Effector memory CD4-positive, alpha-beta T cell (primary cell): ENCODE results near the gene BNIP3.

Source experiments
- DNase-seq, 3 donors: peaks; one replicate each; pipeline ENCODE4 v3.0.0-alpha.2; 2020
- H3K27ac ChIP-seq: 2 replicates; pipeline ENCODE4 v1.7.0; 2013; ENCODE audit warnings: mild to moderate bottlenecking, low read length, moderate library complexity; ENCODE audit not compliant: insufficient read depth, poor library complexity, severe bottlenecking
- H3K27me3 ChIP-seq: replicated peaks from 2 replicates; pipeline ENCODE4 v1.7.0; 2013; ENCODE audit warnings: mild to moderate bottlenecking, low read length; ENCODE audit not compliant: insufficient read depth, control insufficient read depth, poor library complexity, severe bottlenecking
- H3K36me3 ChIP-seq: 2 replicates; pipeline ENCODE4 v1.7.0; 2013; ENCODE audit warnings: mild to moderate bottlenecking, low read length, moderate library complexity; ENCODE audit not compliant: control insufficient read depth, insufficient read depth
- H3K4me1 ChIP-seq: 2 replicates; pipeline ENCODE4 v1.7.0; 2013; ENCODE audit warnings: low read length, mild to moderate bottlenecking; ENCODE audit not compliant: control insufficient read depth, insufficient read depth, poor library complexity, severe bottlenecking
- H3K4me3 ChIP-seq: 2 replicates; pipeline ENCODE4 v1.7.0; 2013; ENCODE audit warnings: low read length, low read depth, mild to moderate bottlenecking; ENCODE audit not compliant: insufficient read depth, poor library complexity, severe bottlenecking
- H3K9me3 ChIP-seq: 2 replicates; pipeline ENCODE4 v1.7.0; 2013; ENCODE audit warnings: mild to moderate bottlenecking, low read length, moderate library complexity; ENCODE audit not compliant: control insufficient read depth

The BNIP3 gene

DNA sequence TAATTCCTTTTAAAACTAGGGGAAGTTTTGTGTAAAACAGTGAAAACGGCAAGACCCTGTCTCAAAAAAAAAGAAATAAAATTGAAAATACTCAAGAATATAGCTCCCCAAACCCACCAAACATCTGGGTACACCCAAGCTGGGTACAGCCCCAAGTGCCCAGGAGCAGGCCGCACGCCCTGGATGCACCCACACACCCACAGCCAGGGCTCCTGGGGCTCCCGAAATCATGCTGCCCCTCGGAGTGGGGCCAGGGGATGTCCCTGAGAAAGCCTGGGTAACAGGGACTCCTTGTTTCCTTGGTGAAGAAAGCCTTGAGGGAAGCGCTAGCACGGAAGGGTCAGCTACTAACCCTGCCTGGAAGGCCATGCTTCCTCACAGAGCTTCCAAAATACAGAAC, 10.1 kb downstream of the BNIP3 start:
- no peaks in the 10 kb centered on the region for H3K9me3 ChIP-seq
- H3K27me3 ChIP-seq, result no peaks in the 10 kb centered on the region
- peaks cover 28% of the 10 kb centered on the region for H3K4me1 ChIP-seq
- peaks cover 26% of the 10 kb centered on the region for H3K36me3 ChIP-seq
- no peak overlapping the region for H3K4me3 ChIP-seq
- no peak overlapping the region for H3K27ac ChIP-seq
- no peak for DNase-seq

DNA sequence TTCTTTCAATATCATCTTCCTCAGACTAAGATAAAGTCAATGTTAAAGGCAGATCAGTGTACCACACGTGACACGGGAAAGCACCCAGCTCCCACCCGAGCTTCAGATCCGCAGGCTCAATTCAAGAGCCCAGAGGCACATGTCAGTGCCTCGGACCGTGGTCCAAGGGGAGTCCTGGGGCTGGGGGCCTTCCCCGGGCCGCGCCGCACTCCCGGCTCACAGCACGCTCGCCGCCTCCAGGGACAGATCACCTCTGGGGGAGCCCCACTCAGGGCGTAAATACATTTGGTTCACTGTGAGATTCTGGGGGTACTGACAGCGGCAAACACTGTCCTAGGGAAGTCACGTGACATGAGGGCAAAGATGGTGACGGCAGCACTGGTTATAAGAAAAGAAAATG, 10.8 kb downstream of the BNIP3 start:
- peaks cover 28% of the 10 kb centered on the region for H3K4me1 ChIP-seq

DNA sequence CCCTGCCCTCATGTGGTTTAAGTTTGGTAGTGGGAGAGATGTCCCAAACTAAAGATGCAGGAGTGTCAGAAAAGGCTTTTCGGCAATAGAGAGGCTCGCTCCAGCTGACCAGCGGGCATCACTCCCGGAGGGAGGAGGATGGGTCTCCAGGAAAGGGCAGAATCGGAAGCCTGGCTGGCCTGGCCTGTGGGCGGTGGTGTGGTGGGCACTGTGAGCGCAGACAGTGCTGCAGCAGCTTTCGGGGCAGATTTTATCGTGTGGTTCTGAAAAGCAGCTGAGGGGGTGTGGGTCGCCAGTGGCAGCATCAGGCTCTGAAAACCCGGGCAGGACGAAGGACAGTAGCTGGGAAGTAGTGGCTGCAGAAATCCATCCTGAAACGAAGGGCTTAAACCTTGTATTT, 12.8 kb downstream of the BNIP3 start:
- peaks cover 31% of the 10 kb centered on the region for H3K4me1 ChIP-seq
- H3K27ac ChIP-seq, result no peak overlapping the region
- no peak overlapping the region for H3K4me3 ChIP-seq
- DNase-seq, result no peak
- H3K36me3 ChIP-seq, result peaks cover 26% of the 10 kb centered on the region
- no peaks in the 10 kb centered on the region for H3K9me3 ChIP-seq
- H3K27me3 ChIP-seq, result no peaks in the 10 kb centered on the region

More for the DNA sequence above, 10.8 kb downstream of the BNIP3 start:
- no peak for DNase-seq
- Histone ChIP-seq H3K9me3 (no peaks in the 10 kb centered on the region), H3K4me3 (no peak overlapping the region), H3K27ac (no peak overlapping the region), H3K27me3 (no peaks in the 10 kb centered on the region), H3K36me3 (peaks cover 26% of the 10 kb centered on the region)

DNA sequence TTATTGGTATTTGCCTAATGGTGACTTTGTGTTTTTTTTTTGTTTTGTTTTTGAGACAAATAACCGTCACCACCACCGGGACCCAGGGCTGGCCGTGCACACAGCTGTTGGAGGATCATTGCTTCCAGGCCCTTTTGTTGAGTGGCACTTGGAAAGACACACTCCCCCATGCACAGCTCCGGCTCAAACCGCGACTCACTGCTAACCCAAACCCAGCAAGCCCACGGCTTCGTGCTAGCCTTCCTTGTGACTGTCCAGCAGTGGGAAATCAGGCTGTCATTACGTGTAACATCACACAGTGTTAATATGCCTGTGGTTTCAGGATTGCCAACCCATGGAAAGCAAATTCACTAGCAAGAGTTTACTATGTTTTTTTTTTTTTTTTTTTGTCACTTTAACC, 17.4 kb downstream of the BNIP3 start:
- no peaks in the 10 kb centered on the region for H3K27me3 ChIP-seq
- H3K27ac ChIP-seq, result no peak overlapping the region
- peaks cover 8% of the 10 kb centered on the region for H3K4me1 ChIP-seq
- H3K36me3 ChIP-seq, result peaks cover 14% of the 10 kb centered on the region
- H3K4me3 ChIP-seq, result no peak overlapping the region
- no peak for DNase-seq
- no peaks in the 10 kb centered on the region for H3K9me3 ChIP-seq

DNA sequence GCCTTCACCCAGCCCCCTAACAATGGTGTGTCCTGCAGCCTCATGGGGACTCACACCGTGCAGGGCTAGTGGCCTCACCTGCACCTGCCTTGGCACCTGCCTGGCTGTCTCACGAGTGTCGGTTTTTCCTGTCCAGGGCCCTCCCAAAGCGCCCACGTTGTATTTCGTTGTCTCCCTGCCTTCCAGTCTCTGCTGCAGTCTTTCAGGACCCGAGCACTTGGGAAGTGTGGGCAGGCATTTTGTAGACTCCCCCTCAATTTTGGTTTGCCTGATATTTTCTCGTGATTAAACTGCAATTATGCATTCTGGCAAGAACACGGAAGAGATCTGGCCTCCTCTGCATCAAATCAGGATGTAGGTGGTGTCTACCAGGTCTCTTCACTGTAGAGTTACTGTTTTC, 17.9 kb downstream of the BNIP3 start:
- no peak overlapping the region for H3K27ac ChIP-seq
- peaks cover 8% of the 10 kb centered on the region for H3K4me1 ChIP-seq
- peaks cover 9% of the 10 kb centered on the region for H3K36me3 ChIP-seq
- no peak overlapping the region for H3K4me3 ChIP-seq
- H3K27me3 ChIP-seq, result no peaks in the 10 kb centered on the region
- no peak for DNase-seq
- no peaks in the 10 kb centered on the region for H3K9me3 ChIP-seq

GRCh38 chr10:131963350-131963749, 18.4 kb downstream of the BNIP3 start:
- no peaks in the 10 kb centered on the region for H3K27me3 ChIP-seq
- H3K27ac ChIP-seq, result no peak overlapping the region
- H3K9me3 ChIP-seq, result no peaks in the 10 kb centered on the region
- H3K4me1 ChIP-seq, result peaks cover 8% of the 10 kb centered on the region
- H3K4me3 ChIP-seq, result no peak overlapping the region
- DNase-seq, result no peak
- H3K36me3 ChIP-seq, result peaks cover 7% of the 10 kb centered on the region

DNA sequence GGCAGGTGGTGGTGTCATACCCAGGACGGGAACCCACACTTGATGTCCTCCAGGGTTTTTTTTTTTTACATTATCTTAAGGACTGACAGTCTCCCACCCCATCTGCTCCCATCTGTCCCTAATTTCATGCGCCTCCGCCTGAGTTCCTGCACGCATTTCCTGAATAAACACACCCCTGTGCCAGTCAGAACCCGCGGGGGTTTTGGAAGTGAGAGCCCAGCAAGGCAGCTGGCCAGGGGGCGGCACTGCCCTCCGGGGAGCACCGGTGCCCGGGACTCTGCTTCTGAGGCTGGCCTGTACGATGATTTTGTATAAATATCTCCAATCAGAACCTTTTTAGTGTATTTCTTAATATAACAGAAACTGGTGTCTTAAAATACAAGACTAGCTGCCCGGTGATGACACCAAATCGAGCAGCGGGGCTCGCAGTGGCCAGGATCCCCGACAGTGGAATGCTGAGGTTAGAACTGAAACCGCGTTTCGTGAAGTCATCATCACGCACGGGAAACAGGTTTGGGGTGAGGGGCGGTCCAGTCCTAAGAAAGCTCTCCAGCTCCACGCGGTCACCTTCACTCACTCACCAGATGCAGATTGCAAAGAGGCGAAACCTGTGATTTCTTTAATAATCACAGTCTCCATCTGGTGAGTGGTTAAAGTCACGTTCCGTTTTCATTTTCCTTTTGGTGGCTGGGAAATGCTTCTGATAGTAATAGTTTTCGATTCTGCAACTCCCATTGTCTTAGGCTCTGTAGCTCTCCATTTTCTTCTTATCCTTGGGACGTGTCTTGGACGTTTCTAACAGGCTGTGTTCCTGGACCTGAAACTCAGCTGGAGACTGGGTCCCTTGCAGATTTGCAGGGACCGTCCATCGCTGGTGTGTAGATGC, 19.7 kb downstream of the BNIP3 start:
- Histone ChIP-seq H3K27ac (no peak overlapping the region), H3K4me3 (no peak overlapping the region), H3K27me3 (no peaks in the 10 kb centered on the region), H3K36me3 (peaks cover 8% of the 10 kb centered on the region), H3K4me1 (peaks cover 8% of the 10 kb centered on the region), H3K9me3 (no peaks in the 10 kb centered on the region)
- no peak for DNase-seq

DNA sequence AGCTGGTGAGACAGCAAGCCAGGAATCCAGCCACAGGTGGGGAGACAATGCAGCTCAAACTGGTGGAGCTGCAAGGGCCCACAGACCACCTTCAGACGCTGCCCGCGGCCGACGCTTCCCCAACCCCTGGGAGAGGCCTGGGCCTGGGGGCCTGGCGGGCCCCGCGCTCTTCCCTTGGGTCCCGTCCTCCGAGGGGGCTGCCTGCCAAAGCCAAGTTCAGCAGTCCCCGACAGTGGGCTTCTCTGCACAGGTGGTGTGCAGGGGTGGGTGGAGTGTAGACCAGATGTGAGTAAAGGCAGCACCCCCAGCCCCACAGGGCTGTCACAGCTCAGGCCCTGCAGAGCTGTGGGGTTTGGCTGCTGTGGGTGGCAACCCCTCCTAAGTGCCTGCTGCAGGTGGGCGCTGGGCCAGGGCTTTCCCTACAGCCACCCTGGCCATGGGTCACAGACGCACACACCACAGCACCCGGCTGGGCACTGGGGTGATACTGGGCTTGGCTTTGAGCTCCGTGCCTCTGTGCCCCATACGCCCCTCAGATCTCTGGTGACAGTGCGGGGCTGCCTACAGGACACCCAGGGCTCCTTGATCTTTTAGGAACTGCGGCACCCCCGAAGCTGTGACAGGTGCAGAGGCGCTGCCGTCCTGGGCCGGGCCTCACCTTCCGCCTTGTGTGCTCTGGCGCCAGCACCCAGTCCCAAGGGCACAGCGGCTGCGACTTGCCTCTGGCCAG, 20.5 kb downstream of the BNIP3 start:
- Histone ChIP-seq H3K36me3 (peaks cover 13% of the 10 kb centered on the region), H3K27me3 (no peaks in the 10 kb centered on the region), H3K9me3 (no peaks in the 10 kb centered on the region), H3K27ac (no peak overlapping the region), H3K4me3 (no peak overlapping the region), H3K4me1 (peaks cover 8% of the 10 kb centered on the region)
- DNase-seq, result no peak

DNA sequence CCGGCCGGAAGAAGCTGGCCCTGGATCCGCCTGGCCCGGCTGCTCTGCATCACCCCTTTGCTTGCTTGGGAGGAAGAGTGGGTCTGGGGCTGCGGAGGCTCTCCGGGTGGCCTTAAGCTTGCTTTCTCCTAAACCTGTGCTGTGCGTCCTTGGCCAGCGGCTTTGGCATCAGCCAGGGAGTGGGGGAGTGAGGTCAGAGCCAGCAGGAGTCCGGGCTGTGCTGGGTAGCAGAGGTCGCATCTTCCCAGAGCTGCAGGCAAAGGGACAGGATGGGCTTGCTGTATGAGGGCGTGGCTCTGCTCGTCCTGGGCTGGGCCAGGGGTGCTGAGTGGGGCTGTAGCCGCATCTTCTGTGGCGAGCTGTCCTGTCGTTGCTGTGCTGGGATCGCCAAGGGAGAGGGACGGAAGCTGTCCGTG, 21.1 kb downstream of the BNIP3 start:
- Histone ChIP-seq H3K4me3 (no peak overlapping the region), H3K27me3 (no peaks in the 10 kb centered on the region), H3K27ac (no peak overlapping the region), H3K4me1 (peaks cover 8% of the 10 kb centered on the region), H3K9me3 (no peaks in the 10 kb centered on the region), H3K36me3 (peaks cover 19% of the 10 kb centered on the region)
- DNase-seq, result no peak

GRCh38 chr10:131959841-131960240, 21.9 kb downstream of the BNIP3 start:
- no peak overlapping the region for H3K4me3 ChIP-seq
- peaks cover 3% of the 10 kb centered on the region for H3K4me1 ChIP-seq
- DNase-seq, result no peak
- peaks cover 26% of the 10 kb centered on the region for H3K36me3 ChIP-seq
- no peaks in the 10 kb centered on the region for H3K27me3 ChIP-seq
- H3K9me3 ChIP-seq, result no peaks in the 10 kb centered on the region
- no peak overlapping the region for H3K27ac ChIP-seq
